A549 (cell line): ENCODE data around the gene RND2. TPM values are rescaled to one million over a fixed set of nuclear protein-coding genes. Genes with fewer than 3 reads are reported as not detected.
A peak's percentile ranks its signal among the peaks of the same experiment; 100 is the strongest.
"Not testable (repeated sequence)": the region's sequence is repeated elsewhere in the genome, so short reads cannot be mapped to it uniquely, and the experiment has no call there.

Experiments
- ATAC-seq, 2 experiments: fragments of 200-7000 bp in 1 of 2; fragments of >200 bp in 1 of 2; cut with Nextera tagmentation in 1 of 2; cut with Tn5 transposase in 1 of 2; 3 replicates each; pipeline versions ENCODE4 v1.8.0 to v1.9.1; 2018 to 2020; ENCODE audit warnings: mild to moderate bottlenecking in 1 of 2, moderate library complexity in 1 of 2
- CTCF ChIA-PET: fragments of 300-600 bp; sonication (Branson Sonifier 250); formaldehyde crosslinking; extraction: SDS; loops from one replicate; lab custom pipeline; 2021; ENCODE audit warnings: antibody characterized with exemption, inconsistent platforms; lab: Yijun Ruan, JAX
- POLR2A ChIA-PET: fragments of 350-600 bp; formaldehyde crosslinking; extraction: SDS; loops from one replicate; lab custom pipeline; 2021; ENCODE audit warnings: antibody characterized with exemption, inconsistent platforms; lab: Yijun Ruan, JAX
- DNase-seq, 2 experiments: peaks; one replicate each; pipeline versions ENCODE4 v3.0.0 to v3.0.0-alpha.2; 2011 to 2016; ENCODE audit warnings: low read depth in 1 of 2, low spot score in 1 of 2
- FAIRE-seq: peaks from 2 replicates; lab custom pipeline; 2011; peaks lifted over from hg19 to GRCh38; lab: Jason Lieb, UNC
- H3K27ac ChIP-seq, 2 experiments: fragments of >200 bp; sonication (Bioruptor Twin); formaldehyde crosslinking; 3 replicates each; pipeline ENCODE4 v1.5.1; 2016 to 2017
- H3K4me1 ChIP-seq: fragments of >200 bp; sonication (Bioruptor Twin); formaldehyde crosslinking; 3 replicates; pipeline ENCODE4 v1.6.1; 2016
- H3K4me2 ChIP-seq: fragments of >200 bp; sonication (Bioruptor Twin); formaldehyde crosslinking; 3 replicates; pipeline ENCODE4 v1.6.1; 2016
- H3K4me3 ChIP-seq: fragments of >200 bp; sonication (Bioruptor Twin); formaldehyde crosslinking; 3 replicates; pipeline ENCODE4 v1.5.1; 2016
- H3K9me3 ChIP-seq: fragments of >200 bp; sonication (Bioruptor Twin); formaldehyde crosslinking; 3 replicates; pipeline ENCODE4 v1.6.1; 2016
- CBX8 ChIP-seq: fragments of 200-600 bp; sonication (generic); IDR thresholded peaks from 2 replicates; pipeline ENCODE4 v1.6.1; 2016
- CHD2 ChIP-seq: fragments of 150-350 bp; IDR thresholded peaks from 2 replicates; pipeline ENCODE4 v1.6.1; 2014; ENCODE audit warnings: low read length; ENCODE audit not compliant: partially characterized antibody
- EHMT2 ChIP-seq: fragments of 200-600 bp; sonication (generic); IDR thresholded peaks from 2 replicates; pipeline ENCODE4 v1.6.1; 2016; ENCODE audit warnings: antibody characterized with exemption, low read depth, mild to moderate bottlenecking, moderate library complexity
- FOSB ChIP-seq: fragments of 250-450 bp; sonication (Bioruptor Pico); IDR thresholded peaks from 2 replicates; pipeline ENCODE4 v1.5.0; 2020; ENCODE audit warnings: mild to moderate bottlenecking, moderate library complexity
- FOXS1 ChIP-seq: fragments of 250-450 bp; sonication (Bioruptor Pico); IDR thresholded peaks from 2 replicates; pipeline ENCODE4 v1.5.0; 2020; ENCODE audit warnings: mild to moderate bottlenecking, moderate library complexity
- HDAC2 ChIP-seq: fragments of 200-600 bp; sonication (generic); IDR thresholded peaks from 2 replicates; pipeline ENCODE4 v1.6.1; 2016
- HEYL ChIP-seq: fragments of 250-450 bp; sonication (Bioruptor Pico); IDR thresholded peaks from 2 replicates; pipeline ENCODE4 v1.8.0; 2021; ENCODE audit warnings: mild to moderate bottlenecking, moderate library complexity
- HOXB5 ChIP-seq: fragments of 250-450 bp; sonication (Bioruptor Pico); IDR thresholded peaks from 2 replicates; pipeline ENCODE4 v1.5.0; 2020; ENCODE audit warnings: mild to moderate bottlenecking, moderate library complexity
- KDM5A ChIP-seq: fragments of 200-600 bp; sonication (generic); IDR thresholded peaks from 2 replicates; pipeline ENCODE4 v1.6.1; 2016; ENCODE audit warnings: antibody characterized with exemption, mild to moderate bottlenecking
- MAZ ChIP-seq: fragments of 150-350 bp; IDR thresholded peaks from 2 replicates; pipeline ENCODE4 v1.6.1; 2014; ENCODE audit warnings: antibody characterized with exemption, low read depth, low read length, borderline replicate concordance
- MYC ChIP-seq: IDR thresholded peaks from 2 replicates; pipeline ENCODE4 v1.6.1; 2012; ENCODE audit warnings: mild to moderate bottlenecking, inconsistent platforms, low read length, improper control_type of control experiment, borderline replicate concordance
- NFE2L2 ChIP-seq: fragments of 150-350 bp; conservative IDR thresholded peaks from 2 replicates; pipeline ENCODE4 v1.6.1; 2014; ENCODE audit warnings: low read length
- REST ChIP-seq: fragments of 200-600 bp; sonication (generic); IDR thresholded peaks from 2 replicates; pipeline ENCODE4 v1.6.1; 2016; ENCODE audit warnings: antibody characterized with exemption, mild to moderate bottlenecking, moderate library complexity
- RFX5 ChIP-seq: fragments of 450-650 bp; IDR thresholded peaks from 2 replicates; pipeline ENCODE4 v1.7.1; 2014; ENCODE audit warnings: antibody characterized with exemption, mild to moderate bottlenecking, moderate library complexity
- RNF2 ChIP-seq: fragments of 200-600 bp; sonication (generic); IDR thresholded peaks from 2 replicates; pipeline ENCODE4 v1.6.1; 2016; ENCODE audit warnings: low read depth, mild to moderate bottlenecking, antibody characterized with exemption, moderate library complexity, borderline replicate concordance
- TFCP2L1 ChIP-seq: fragments of 250-450 bp; sonication (Bioruptor Pico); IDR thresholded peaks from 2 replicates; pipeline ENCODE4 v1.5.0; 2021; ENCODE audit warnings: mild to moderate bottlenecking
- TP53 ChIP-seq: fragments of 250-450 bp; sonication (Bioruptor Pico); IDR thresholded peaks from 2 replicates; pipeline ENCODE4 v1.5.0; 2021; ENCODE audit warnings: mild to moderate bottlenecking, moderate library complexity
- WGBS: methylation state at CpG from one replicate; pipeline ENCODE4 v1.1.6; 2017; ENCODE audit errors: missing lambda C conversion rate; 5-methylcytosine and 5-hydroxymethylcytosine counted together
- polyA plus RNA-seq, 4 experiments: library from polyadenylated mRNA; depleted of rRNA in 3 of 4; stranded (reverse); fragments of >200 nt; fragmentation: RNase III in 1 of 4; extraction: RNeasy Plus Mini Kit Qiagen cat#74134 plus additional on column Dnase treatment in 1 of 4; gene quantifications; 2 replicates in 3 of 4; 3 replicates in 1 of 4; pipeline ENCODE4 v1.2.3, GENCODE V29; 2011 to 2017
- TF ChIP-seq, protein P1 (sequence below): IDR thresholded peaks from 2 replicates; pipeline ENCODE4 v1.6.1; 2012
- TF ChIP-seq, protein P2 (sequence below): fragments of 150-350 bp; IDR thresholded peaks from 2 replicates; pipeline ENCODE4 v1.6.1; 2014; ENCODE audit warnings: low read depth, mild to moderate bottlenecking, low read length
- TF ChIP-seq, protein P3 (sequence below): IDR thresholded peaks from 2 replicates; pipeline ENCODE4 v1.6.1; 2012; ENCODE audit warnings: low read depth, borderline replicate concordance

RND2 gene
- polyA plus RNA-seq, 2 of the 4 experiments (the other 2 are of a cell fraction) = 0.19 to 0.28 TPM

GRCh38 chr17:42975265-42975664 lies 49.8 kb upstream of the RND2 start:
- CTCF ChIA-PET = interaction anchor here (1.0 to 1.4 kb wide), 4 partner anchors 12 to 38 kb away, joined by 3 to 5 read pairs (median 3); partner anchors contain the start of genes AARSD1 and RPL27
- POLR2A ChIA-PET = interaction anchor here (2.4 kb wide), 1 partner anchor 23 kb away, joined by 9 read pairs; the partner anchor contains the start of gene RPL27
- no peak for ATAC-seq
- Histone ChIP-seq H3K9me3 (no peaks in the 10 kb centered on the region), H3K4me1 (peaks cover 7% of the 10 kb centered on the region; the same call in 2 of the 3 replicates), H3K4me3 (no peak overlapping the region), H3K4me2 (no peak overlapping the region), H3K27ac (no peak overlapping the region)
- 53% methylated on average over 2 of the region's 2 CpGs for WGBS
- no peak for DNase-seq
- FAIRE-seq = no peak
- TF ChIP-seq HDAC2 = no peak
- TF ChIP-seq REST = no peak
- TF ChIP-seq RNF2 = no peak
- no peak for TF ChIP-seq FOSB
- TF ChIP-seq EHMT2 = no peak
- no peak for TF ChIP-seq TP53 (CRISPR knock-in tag)
- no peak for TF ChIP-seq CBX8
- no peak for TF ChIP-seq FOXS1
- TF ChIP-seq HEYL = no peak
- TF ChIP-seq TFCP2L1 (CRISPR knock-in tag) = no peak
- no peak for TF ChIP-seq RFX5
- TF ChIP-seq HOXB5 (CRISPR knock-in tag) = no peak
- TF ChIP-seq KDM5A = no peak
- no peak for TF ChIP-seq NFE2L2

GRCh38 chr17:42975701-42976100 lies 49.3 kb upstream of the RND2 start:
- ATAC-seq, DNase-seq, H3K4me3 ChIP-seq, H3K9me3 ChIP-seq, H3K27ac ChIP-seq, H3K4me2 ChIP-seq, H3K4me1 ChIP-seq, FAIRE-seq: not testable (repeated sequence)
- POLR2A ChIA-PET = interaction anchor here (2.4 kb wide), 1 partner anchor 22 kb away, joined by 9 read pairs; the partner anchor contains the start of gene RPL27
- CTCF ChIA-PET = interaction anchor here (0.8 to 1.4 kb wide), 3 partner anchors 22 to 155 kb away, joined by 3 to 5 read pairs (median 4); partner anchors contain the start of gene RPL27
- WGBS = 89% methylated on average over 16 of the region's 16 CpGs

- FAIRE-seq = no peak
- Histone ChIP-seq H3K27ac (peak within 1 kb of the TSS; percentile 89 to 96), H3K4me1 (peaks cover 26% of the 10 kb centered on the region), H3K4me3 (peak within 1 kb of the TSS; percentile 86), H3K4me2 (peak within 1 kb of the TSS; percentile 95), H3K9me3 (no peaks in the 10 kb centered on the region)
- POLR2A ChIA-PET = interaction anchor here (2.0 kb wide), 1 partner anchor 18 kb away, joined by 36 read pairs; the partner anchor contains the start of gene RPL27
- CTCF ChIA-PET = interaction anchor here (1.0 to 11.1 kb wide), 7 partner anchors 11 to 141 kb away, joined by 3 to 86 read pairs (median 3); partner anchors contain the start of gene RPL27
- TF ChIP-seq MYC = no peak
- no peak for TF ChIP-seq RFX5
- TF ChIP-seq CHD2 = no peak
- TF ChIP-seq NFE2L2 = no peak
- TF ChIP-seq MAZ = no peak
- TF ChIP-seq, protein P1, sequence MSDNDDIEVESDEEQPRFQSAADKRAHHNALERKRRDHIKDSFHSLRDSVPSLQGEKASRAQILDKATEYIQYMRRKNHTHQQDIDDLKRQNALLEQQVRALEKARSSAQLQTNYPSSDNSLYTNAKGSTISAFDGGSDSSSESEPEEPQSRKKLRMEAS = no peak
- TF ChIP-seq, protein P2, sequence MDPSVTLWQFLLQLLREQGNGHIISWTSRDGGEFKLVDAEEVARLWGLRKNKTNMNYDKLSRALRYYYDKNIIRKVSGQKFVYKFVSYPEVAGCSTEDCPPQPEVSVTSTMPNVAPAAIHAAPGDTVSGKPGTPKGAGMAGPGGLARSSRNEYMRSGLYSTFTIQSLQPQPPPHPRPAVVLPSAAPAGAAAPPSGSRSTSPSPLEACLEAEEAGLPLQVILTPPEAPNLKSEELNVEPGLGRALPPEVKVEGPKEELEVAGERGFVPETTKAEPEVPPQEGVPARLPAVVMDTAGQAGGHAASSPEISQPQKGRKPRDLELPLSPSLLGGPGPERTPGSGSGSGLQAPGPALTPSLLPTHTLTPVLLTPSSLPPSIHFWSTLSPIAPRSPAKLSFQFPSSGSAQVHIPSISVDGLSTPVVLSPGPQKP = peak; percentile 60; the same call in 1 of the 2 replicates
- TF ChIP-seq, protein P3, sequence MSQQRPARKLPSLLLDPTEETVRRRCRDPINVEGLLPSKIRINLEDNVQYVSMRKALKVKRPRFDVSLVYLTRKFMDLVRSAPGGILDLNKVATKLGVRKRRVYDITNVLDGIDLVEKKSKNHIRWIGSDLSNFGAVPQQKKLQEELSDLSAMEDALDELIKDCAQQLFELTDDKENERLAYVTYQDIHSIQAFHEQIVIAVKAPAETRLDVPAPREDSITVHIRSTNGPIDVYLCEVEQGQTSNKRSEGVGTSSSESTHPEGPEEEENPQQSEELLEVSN = no peak
- DNase-seq = peak; percentile 48 to 57
- ATAC-seq = peak; percentile 51 to 61; a peak in 5 of 6 replicates
- 52% methylated on average over 19 of the region's 21 CpGs for WGBS
Observed at GRCh38 chr17:42979511-42980273, 45.3 kb upstream of the RND2 start, which contains the start of gene PTGES3L. Gene PTGES3L, minus strand, starts transcription at chr17:42980080. Its CDS starts 27 bp downstream, at chr17:42980053.
